ENCODE results near the gene ZYG11A.

GRCh38 chr1:52855584-52855983 is 13.0 kb downstream of the ZYG11A start:
- no peak for TF ChIP-seq POLR2A (IDR thresholded peaks at IDR 0.05; ENCODE audit: low read depth)
- TF ChIP-seq, protein P1, sequence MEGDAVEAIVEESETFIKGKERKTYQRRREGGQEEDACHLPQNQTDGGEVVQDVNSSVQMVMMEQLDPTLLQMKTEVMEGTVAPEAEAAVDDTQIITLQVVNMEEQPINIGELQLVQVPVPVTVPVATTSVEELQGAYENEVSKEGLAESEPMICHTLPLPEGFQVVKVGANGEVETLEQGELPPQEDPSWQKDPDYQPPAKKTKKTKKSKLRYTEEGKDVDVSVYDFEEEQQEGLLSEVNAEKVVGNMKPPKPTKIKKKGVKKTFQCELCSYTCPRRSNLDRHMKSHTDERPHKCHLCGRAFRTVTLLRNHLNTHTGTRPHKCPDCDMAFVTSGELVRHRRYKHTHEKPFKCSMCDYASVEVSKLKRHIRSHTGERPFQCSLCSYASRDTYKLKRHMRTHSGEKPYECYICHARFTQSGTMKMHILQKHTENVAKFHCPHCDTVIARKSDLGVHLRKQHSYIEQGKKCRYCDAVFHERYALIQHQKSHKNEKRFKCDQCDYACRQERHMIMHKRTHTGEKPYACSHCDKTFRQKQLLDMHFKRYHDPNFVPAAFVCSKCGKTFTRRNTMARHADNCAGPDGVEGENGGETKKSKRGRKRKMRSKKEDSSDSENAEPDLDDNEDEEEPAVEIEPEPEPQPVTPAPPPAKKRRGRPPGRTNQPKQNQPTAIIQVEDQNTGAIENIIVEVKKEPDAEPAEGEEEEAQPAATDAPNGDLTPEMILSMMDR (IDR thresholded peaks at IDR 0.05) = no peak

Data from esophagus muscularis mucosa (tissue), 3 donors.